ENCODE results near the gene GIMAP5.

The GIMAP5 gene

DNA sequence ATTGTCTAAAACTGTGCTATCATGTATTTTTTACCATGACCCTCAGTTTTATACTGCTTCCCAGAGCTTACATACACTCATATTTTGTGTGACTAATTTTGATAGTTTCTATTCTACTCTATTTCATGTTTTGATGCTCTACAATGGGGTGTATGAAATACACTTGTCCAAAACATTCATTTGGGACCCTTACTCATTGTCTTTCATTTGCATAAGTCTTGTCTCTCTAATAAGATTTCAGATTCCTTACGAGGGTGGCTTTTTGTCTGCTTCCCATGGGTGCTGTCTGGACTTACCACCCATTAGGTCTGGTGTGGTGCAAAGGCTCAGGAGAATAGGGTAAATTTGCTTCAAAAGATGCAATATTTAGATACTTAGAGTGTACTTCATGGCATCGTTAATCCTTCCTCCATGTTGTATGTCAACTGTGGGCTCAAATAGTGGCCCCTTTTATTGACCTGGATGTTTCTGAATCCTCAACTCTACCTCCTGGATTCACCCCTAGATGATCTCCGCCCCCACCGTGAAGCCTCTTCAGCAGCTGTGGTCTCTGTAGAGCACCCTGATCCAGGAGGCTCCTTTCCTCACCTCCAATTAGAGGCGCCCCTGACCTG is 3.6 kb upstream of the GIMAP5 start:
- Histone ChIP-seq H3K4me3 (no peak overlapping the region), H3K27ac (peak overlapping the region in 1 of 21 experiments; percentile 69)

DNA sequence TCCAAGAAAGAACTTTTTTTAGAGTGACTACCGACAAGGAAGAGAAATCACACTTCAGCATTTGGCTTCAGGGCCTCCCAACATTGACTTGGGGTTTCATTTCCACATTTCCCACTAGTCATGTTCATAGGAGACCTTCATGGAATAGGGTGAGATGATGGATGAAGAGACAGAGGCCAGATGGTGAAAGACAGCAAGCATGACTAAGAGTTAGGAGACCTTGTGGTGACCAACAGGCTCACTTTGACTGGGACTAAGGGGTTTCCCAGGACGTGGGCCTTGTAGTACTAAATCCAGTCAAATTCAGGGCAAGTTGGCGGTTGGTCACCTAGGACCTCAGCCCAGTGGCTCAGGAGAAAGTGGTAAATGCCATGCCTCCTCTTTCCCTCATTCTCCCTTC is 3.0 kb upstream of the GIMAP5 start:
- Histone ChIP-seq H3K27ac (peak overlapping the region in 1 of 21 experiments; percentile 20), H3K4me3 (no peak overlapping the region)

GRCh38 chr7:150735596-150736358 is 1.4 kb upstream of the GIMAP5 start:
- no peak overlapping the region for H3K4me3 ChIP-seq
- peak overlapping the region in 7 of 21 experiments; percentile 6 to 97 (median 90) for H3K27ac ChIP-seq

GRCh38 chr7:150736864-150737263 is 354 bp upstream of the GIMAP5 start:
- peak overlapping the region; percentile 23 to 54 (median 38) for H3K4me3 ChIP-seq

GRCh38 chr7:150738092-150738491 is 874 bp downstream of the GIMAP5 start:
- Histone ChIP-seq H3K27ac (peak overlapping the region; percentile 42 to 97 (median 82)), H3K4me3 (peak overlapping the region; percentile 23 to 54 (median 38))

More at GRCh38 chr7:150736864-150737263, 354 bp upstream of the GIMAP5 start:
- peak overlapping the region in 19 of 21 experiments; percentile 15 to 97 (median 83) for H3K27ac ChIP-seq

GRCh38 chr7:150738591-150739001 is 1.4 kb downstream of the GIMAP5 start:
- Histone ChIP-seq H3K27ac (peak overlapping the region; percentile 31 to 97 (median 82)), H3K4me3 (peak overlapping the region; percentile 23 to 54 (median 38))

DNA sequence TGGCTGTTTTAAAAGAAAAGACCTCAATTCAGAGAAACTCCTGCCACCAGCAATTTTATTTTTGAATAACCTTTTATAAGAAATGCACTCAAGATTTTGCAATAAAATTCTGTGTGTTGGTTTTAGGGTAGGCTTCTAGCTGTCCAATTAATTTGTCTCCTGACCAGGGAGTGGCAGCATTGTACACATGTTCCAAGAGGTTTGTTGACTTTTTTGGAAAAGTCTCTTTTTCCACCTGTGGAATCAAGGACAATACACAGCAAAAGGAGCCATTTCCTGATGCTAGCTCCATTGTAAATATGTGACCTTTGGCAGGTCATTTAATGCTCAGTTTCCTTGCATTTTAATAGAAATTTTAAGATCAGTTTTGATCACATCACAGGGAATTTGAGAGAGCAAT is 1.8 kb downstream of the GIMAP5 start:
- H3K27ac ChIP-seq, result peak overlapping the region in 19 of 21 experiments; percentile 1 to 97 (median 82)
- H3K4me3 ChIP-seq, result peak overlapping the region; percentile 23 to 54 (median 38)

GRCh38 chr7:150740053-150740452 is 2.8 kb downstream of the GIMAP5 start:
- H3K27ac ChIP-seq, result peak overlapping the region in 14 of 21 experiments; percentile 1 to 97 (median 83)

DNA sequence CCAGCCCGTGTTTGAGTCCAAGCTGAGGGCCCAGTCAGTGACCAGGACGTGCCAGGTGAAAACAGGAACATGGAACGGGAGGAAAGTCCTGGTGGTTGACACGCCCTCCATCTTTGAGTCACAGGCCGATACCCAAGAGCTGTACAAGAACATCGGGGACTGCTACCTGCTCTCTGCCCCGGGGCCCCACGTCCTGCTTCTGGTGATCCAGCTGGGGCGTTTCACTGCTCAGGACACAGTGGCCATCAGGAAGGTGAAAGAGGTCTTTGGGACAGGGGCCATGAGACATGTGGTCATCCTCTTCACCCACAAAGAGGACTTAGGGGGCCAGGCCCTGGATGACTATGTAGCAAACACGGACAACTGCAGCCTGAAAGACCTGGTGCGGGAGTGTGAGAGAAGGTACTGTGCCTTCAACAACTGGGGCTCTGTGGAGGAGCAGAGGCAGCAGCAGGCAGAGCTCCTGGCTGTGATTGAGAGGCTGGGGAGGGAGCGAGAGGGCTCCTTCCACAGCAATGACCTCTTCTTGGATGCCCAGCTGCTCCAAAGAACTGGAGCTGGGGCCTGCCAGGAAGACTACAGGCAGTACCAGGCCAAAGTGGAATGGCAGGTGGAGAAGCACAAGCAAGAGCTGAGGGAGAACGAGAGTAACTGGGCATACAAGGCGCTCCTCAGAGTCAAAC is 5.2 kb downstream of the GIMAP5 start:
- H3K27ac ChIP-seq, result peak overlapping the region in 7 of 21 experiments; percentile 6 to 61 (median 31)
- H3K4me3 ChIP-seq, result peak overlapping the region in 1 of 7 experiments; percentile 1

More at GRCh38 chr7:150740053-150740452, 2.8 kb downstream of the GIMAP5 start:
- peak overlapping the region in 6 of 7 experiments; percentile 10 to 54 (median 38) for H3K4me3 ChIP-seq

GRCh38 chr7:150744041-150744656 is 6.9 kb downstream of the GIMAP5 start:
- peak overlapping the region in 3 of 21 experiments; percentile 12 to 38 (median 25) for H3K27ac ChIP-seq
- no peak overlapping the region for H3K4me3 ChIP-seq

DNA sequence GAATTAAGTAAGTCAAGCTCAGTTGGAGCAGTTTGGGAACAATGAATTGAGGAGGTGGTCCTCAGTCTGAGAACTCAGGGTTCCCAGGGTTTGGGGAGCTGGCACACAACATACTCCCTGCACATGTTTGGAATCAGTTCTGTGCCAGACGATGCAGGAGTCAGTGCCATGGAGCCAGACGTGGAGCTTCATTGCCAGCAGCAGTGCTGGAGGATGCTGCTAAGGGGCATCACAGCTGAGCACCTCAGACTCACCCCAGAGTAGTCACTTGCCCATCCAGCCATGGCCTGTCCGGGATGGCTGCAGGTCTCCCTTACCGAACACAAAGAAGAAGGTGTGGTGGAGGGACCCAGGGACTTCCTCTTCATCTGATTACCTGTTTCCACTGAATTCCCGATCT is 7.9 kb downstream of the GIMAP5 start:
- peak overlapping the region in 4 of 21 experiments; percentile 16 to 38 (median 29) for H3K27ac ChIP-seq
- no peak overlapping the region for H3K4me3 ChIP-seq

DNA sequence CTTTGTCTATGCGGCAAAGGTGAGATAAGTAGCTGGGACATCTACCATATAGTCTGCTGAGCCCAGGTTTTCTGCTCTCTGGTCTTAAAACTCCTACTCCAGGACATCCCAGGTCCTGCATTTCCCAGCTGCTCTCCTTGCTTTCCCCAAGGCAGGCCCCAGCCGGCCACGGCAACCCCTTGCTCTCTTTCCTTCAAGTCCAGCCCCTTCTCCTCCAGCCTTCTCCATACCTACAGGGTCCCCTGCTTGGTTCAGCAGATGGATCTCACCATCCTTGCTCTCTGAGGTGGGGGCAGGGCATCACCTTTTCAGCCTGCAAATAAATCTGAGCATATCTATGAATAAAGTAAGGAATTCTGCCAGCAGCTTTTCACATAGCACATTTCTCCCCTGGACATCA is 8.7 kb downstream of the GIMAP5 start:
- H3K4me3 ChIP-seq, result no peak overlapping the region
- H3K27ac ChIP-seq, result peak overlapping the region in 2 of 21 experiments; percentile 25 to 33

GRCh38 chr7:150746921-150747320 is 9.7 kb downstream of the GIMAP5 start:
- H3K27ac ChIP-seq, result peak overlapping the region in 2 of 21 experiments; percentile 35 to 53
- H3K4me3 ChIP-seq, result no peak overlapping the region

DNA sequence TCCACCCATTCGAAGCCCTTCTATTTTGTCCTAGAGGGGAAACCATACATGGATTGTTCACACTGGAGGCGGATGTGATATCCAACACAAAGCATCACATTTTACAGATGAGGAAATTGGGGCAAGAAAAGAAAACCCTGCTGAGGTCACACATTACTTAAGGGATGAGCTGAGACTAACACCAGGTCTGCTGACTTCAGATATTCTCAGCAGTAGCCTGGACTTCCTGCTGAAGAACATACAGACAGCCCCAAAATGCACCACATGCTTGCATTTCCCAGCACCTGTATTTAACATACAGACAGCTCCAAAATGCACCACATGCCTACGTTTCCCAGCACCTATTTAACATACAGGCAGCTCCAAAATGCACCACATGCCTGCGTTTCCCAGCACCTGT is 11.2 kb downstream of the GIMAP5 start:
- H3K27ac ChIP-seq, result peak overlapping the region in 4 of 21 experiments; percentile 1 to 53 (median 32)
- no peak overlapping the region for H3K4me3 ChIP-seq

- Histone ChIP-seq H3K27ac (peak overlapping the region in 1 of 21 experiments; percentile 14), H3K4me3 (no peak overlapping the region)
These were observed 14.5 kb downstream of the GIMAP5 start for GRCh38 chr7:150751702-150752101.

GRCh38 chr7:150753239-150753638 is 16.0 kb downstream of the GIMAP5 start:
- no peak overlapping the region for H3K4me3 ChIP-seq
- H3K27ac ChIP-seq, result peak overlapping the region in 3 of 21 experiments; percentile 17 to 62 (median 38)

- peak overlapping the region in 5 of 21 experiments; percentile 34 to 85 (median 47) for H3K27ac ChIP-seq
These were observed 16.8 kb downstream of the GIMAP5 start for GRCh38 chr7:150753826-150754603.

GRCh38 chr7:150754951-150755350 is 17.7 kb downstream of the GIMAP5 start:
- H3K27ac ChIP-seq, result peak overlapping the region in 9 of 21 experiments; percentile 15 to 90 (median 67)
- no peak overlapping the region for H3K4me3 ChIP-seq

More at GRCh38 chr7:150753826-150754603, 16.8 kb downstream of the GIMAP5 start:
- H3K4me3 ChIP-seq, result no peak overlapping the region

Measured in skin epidermis (tissue), 12 donors.